ENCODE measurements around the gene PARL. TPM values are rescaled to one million over a fixed set of nuclear protein-coding genes. Genes with fewer than 3 reads are reported as not detected.

Gene PARL
- total RNA-seq, 1 experiment from 2014 or later: 109 TPM

GRCh38 chr3:183815563-183815940 is 69.1 kb downstream of the PARL start:
- Histone ChIP-seq H3K9me3 (ENCODE audit: insufficient read depth, low read depth) (no peaks in the 10 kb centered on the region), H3K4me1 (replicated peaks; ENCODE audit: insufficient read depth) (no peaks in the 10 kb centered on the region), H4K20me1 (ENCODE audit: insufficient read depth) (no peaks in the 10 kb centered on the region), H3K9me2 (ENCODE audit: insufficient read depth) (no peaks in the 10 kb centered on the region), H2AFZ (no peak overlapping the region), H3K79me2 (ENCODE audit: low read depth) (no peaks in the 10 kb centered on the region), H3K4me2 (no peak overlapping the region), H3F3A (ENCODE audit: insufficient read depth, low read depth) (no peaks in the 10 kb centered on the region), H3K36me3 (ENCODE audit: low read depth) (no peaks in the 10 kb centered on the region), H3K27me3 (ENCODE audit: insufficient read depth, low read depth) (no peaks in the 10 kb centered on the region), H3K4me3 (no peak overlapping the region), H3K27ac (no peak overlapping the region)
- ChIA-PET POLR2A (ENCODE audit: unreplicated experiment) (no interaction called here), CTCF (interaction anchor here (0.6 kb wide), 1 partner anchor 79 kb away, joined by 7 read pairs; no protein-coding TSS in a partner anchor)
- TF ChIP-seq EZH2 (IDR thresholded peaks at IDR 0.05; ENCODE audit: low read depth) (no peak), CTCF (conservative IDR thresholded peaks at IDR 0.05) (no peak)
- no peak for DNase-seq
- intact Hi-C loops (cut with micrococcal nuclease; ENCODE audit: unreplicated experiment): no loop called here
- no TSS peak for BruUV-seq (replicated peaks)

DNA sequence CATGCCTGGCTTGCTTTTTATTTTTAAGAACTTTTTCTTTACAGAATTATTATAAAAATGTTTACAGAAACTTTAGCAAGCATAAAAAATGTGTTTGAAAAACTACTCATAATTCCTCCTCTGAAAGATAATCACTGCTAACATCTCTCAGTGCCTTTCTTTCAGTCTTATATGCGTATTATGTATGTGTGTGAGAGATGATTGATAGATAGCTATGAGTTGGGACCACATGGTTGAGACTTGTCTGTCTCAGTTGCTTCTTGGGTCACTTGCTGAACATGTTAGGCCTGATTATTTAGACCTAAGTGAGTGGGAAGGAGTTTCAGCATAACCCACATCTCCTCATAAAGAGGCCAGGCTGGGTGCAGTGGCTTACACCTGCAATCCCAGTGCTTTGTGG is 70.4 kb downstream of the PARL start:
- Histone ChIP-seq H3K27me3 (ENCODE audit: insufficient read depth, low read depth) (no peaks in the 10 kb centered on the region), H3K79me2 (ENCODE audit: low read depth) (no peaks in the 10 kb centered on the region), H4K20me1 (ENCODE audit: insufficient read depth) (no peaks in the 10 kb centered on the region), H3K9me2 (ENCODE audit: insufficient read depth) (no peaks in the 10 kb centered on the region), H2AFZ (no peak overlapping the region), H3F3A (ENCODE audit: insufficient read depth, low read depth) (no peaks in the 10 kb centered on the region), H3K4me3 (no peak overlapping the region), H3K4me2 (no peak overlapping the region), H3K4me1 (replicated peaks; ENCODE audit: insufficient read depth) (no peaks in the 10 kb centered on the region), H3K27ac (no peak overlapping the region), H3K9me3 (ENCODE audit: insufficient read depth, low read depth) (no peaks in the 10 kb centered on the region), H3K36me3 (ENCODE audit: low read depth) (0 out of 2 replicates have a peak, but pooled peaks cover 4% of the 10 kb centered on the region)
- TF ChIP-seq EZH2 (IDR thresholded peaks at IDR 0.05; ENCODE audit: low read depth) (no peak), CTCF (conservative IDR thresholded peaks at IDR 0.05) (no peak)
- DNase-seq: no peak
- intact Hi-C loops (cut with micrococcal nuclease; ENCODE audit: unreplicated experiment): no loop called here
- BruUV-seq (replicated peaks): no TSS peak
- ChIA-PET POLR2A (ENCODE audit: unreplicated experiment) (no interaction called here), CTCF (interaction anchor here (0.6 kb wide), 1 partner anchor 222 kb away, joined by 3 read pairs; no protein-coding TSS in a partner anchor)

DNA sequence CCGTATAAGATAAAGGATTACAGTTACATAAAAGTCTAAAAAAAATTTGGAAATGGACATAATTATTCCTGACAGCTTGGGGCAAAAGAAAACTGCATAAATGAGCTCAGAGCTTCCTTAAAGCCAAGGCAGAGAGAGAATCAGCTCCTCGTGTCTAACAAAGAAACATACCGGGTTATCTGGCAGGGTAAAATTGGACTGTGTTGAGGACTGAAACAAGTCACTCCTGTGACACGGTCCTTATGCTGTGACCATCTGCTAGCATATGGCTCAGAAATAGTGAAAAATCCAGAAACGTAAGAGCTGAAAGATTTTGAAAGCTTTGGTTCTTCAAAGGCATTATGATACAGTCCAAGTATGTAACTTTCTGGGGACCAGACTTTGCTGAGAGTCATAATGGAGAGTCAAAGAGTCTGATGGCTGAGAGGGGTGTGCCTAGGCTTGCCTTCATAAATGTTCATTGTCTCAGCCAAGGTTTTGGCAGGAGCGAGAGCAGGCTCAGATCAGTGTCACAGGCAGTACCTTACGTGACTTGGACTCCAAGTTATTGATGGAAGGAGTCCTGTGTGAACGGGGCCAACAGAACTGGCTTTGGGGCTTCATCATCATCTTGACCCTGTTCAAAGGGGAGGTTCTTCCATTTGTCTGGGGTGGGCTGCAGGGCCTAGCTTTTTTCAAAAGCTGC is 71.8 kb downstream of the PARL start:
- H3K79me2 ChIP-seq (ENCODE audit: low read depth): no peaks in the 10 kb centered on the region
- H3K4me2 ChIP-seq: no peak overlapping the region
- H2AFZ ChIP-seq: no peak overlapping the region
- H3K9me3 ChIP-seq (ENCODE audit: insufficient read depth, low read depth): no peaks in the 10 kb centered on the region
- no peaks in the 10 kb centered on the region for H3K4me1 ChIP-seq (replicated peaks; ENCODE audit: insufficient read depth)
- no TSS peak for BruUV-seq (replicated peaks)
- H3K36me3 ChIP-seq (ENCODE audit: low read depth): 0 out of 2 replicates have a peak, but pooled peaks cover 5% of the 10 kb centered on the region
- no peak for TF ChIP-seq EZH2 (IDR thresholded peaks at IDR 0.05; ENCODE audit: low read depth)
- TF ChIP-seq CTCF (conservative IDR thresholded peaks at IDR 0.05): no peak
- no peaks in the 10 kb centered on the region for H3K27me3 ChIP-seq (ENCODE audit: insufficient read depth, low read depth)
- H3K27ac ChIP-seq: no peak overlapping the region
- DNase-seq: no peak
- H4K20me1 ChIP-seq (ENCODE audit: insufficient read depth): no peaks in the 10 kb centered on the region
- POLR2A ChIA-PET (ENCODE audit: unreplicated experiment): no interaction called here
- H3F3A ChIP-seq (ENCODE audit: insufficient read depth, low read depth): no peaks in the 10 kb centered on the region
- intact Hi-C loops (cut with micrococcal nuclease; ENCODE audit: unreplicated experiment): no loop called here
- CTCF ChIA-PET: no interaction called here
- no peak overlapping the region for H3K4me3 ChIP-seq
- no peaks in the 10 kb centered on the region for H3K9me2 ChIP-seq (ENCODE audit: insufficient read depth)
